Measurements from ENCODE around the gene ACOXL. TPM values are rescaled to one million over a fixed set of nuclear protein-coding genes. Genes with fewer than 3 reads are reported as not detected.
A peak's percentile ranks its signal among the peaks of the same experiment; 100 is the strongest.

ACOXL gene
- total and polyA plus RNA-seq, 8 donors = 4.7 to 30.3 (median 8.3) TPM

DNA sequence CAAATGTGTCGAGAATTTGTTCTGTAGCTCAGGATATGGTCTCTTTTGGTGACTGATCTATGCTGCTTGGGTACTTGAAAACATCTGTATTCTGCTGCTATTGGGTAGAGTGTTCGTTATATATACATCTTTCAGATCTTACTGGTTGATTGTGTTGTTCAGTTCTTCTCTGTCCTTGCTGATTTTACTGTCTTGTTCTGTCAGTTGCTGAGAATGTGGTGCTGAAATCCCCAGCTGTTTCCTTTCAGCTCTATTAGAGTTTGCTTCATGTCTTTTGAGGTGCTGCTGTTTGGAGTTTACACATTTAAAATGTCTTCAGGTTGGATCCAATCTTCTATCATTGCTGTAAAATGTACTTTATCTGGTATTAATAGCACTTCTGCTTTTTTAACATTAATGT, 401.2 kb downstream of the ACOXL start:
- no peak for TF ChIP-seq CTCF (IDR thresholded peaks at IDR 0.05)
- H3K9me3 ChIP-seq = no peaks in the 10 kb centered on the region
- no peak overlapping the region for H3K27ac ChIP-seq
- no peak overlapping the region for H3K4me3 ChIP-seq
- intact Hi-C loops (cut with DNase I) = no loop called here
- H3K4me1 ChIP-seq = no peaks in the 10 kb centered on the region
- ATAC-seq (no peak), DNase-seq (no peak)
- no peaks in the 10 kb centered on the region for H3K27me3 ChIP-seq
- peaks cover 0 to 1% of the 10 kb centered on the region in 2 donors for H3K36me3 ChIP-seq

GRCh38 chr2:111134055-111134454, 401.7 kb downstream of the ACOXL start:
- no peak for DNase-seq
- Histone ChIP-seq H3K27me3 (no peaks in the 10 kb centered on the region), H3K4me3 (no peak overlapping the region), H3K36me3 (peaks cover 0 to 6% of the 10 kb centered on the region in 2 donors), H3K9me3 (no peaks in the 10 kb centered on the region), H3K27ac (no peak overlapping the region), H3K4me1 (no peaks in the 10 kb centered on the region)
- no peak for ATAC-seq
- peak in 1 of 2 donors; percentile 15 for TF ChIP-seq CTCF (IDR thresholded peaks at IDR 0.05)
- intact Hi-C loops (cut with DNase I) = no loop called here

GRCh38 chr2:111135237-111135909, 403.0 kb downstream of the ACOXL start:
- Histone ChIP-seq H3K36me3 (peaks cover 0 to 7% of the 10 kb centered on the region in 2 donors), H3K4me3 (no peak overlapping the region), H3K27ac (no peak overlapping the region), H3K4me1 (no peaks in the 10 kb centered on the region), H3K9me3 (no peaks in the 10 kb centered on the region), H3K27me3 (no peaks in the 10 kb centered on the region)
- intact Hi-C loops (cut with DNase I) = no loop called here
- TF ChIP-seq CTCF (IDR thresholded peaks at IDR 0.05) = peak in 1 of 2 donors; percentile 7
- ATAC-seq = no peak
- no peak for DNase-seq

DNA sequence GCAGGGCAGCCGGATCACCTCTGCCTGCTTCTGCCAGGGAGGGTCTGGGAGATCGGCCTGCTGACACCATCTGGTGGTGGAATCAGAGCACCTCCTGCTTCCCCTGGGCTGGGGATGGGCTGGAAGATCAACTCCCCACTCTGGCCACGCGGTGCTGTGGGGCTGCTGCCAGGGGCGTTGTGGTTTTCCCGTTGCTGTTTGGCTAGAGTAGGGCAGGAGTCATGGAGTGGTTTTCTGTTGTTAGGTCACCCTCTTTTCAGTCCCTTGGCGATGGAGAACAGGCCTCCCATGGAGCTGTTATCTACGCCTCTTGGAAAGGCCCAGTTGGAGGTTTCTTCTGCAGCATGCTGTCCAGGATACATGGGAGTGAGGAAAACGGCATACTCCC, 403.5 kb downstream of the ACOXL start:
- H3K36me3 ChIP-seq = peaks cover 0 to 7% of the 10 kb centered on the region in 2 donors
- no peak overlapping the region for H3K4me3 ChIP-seq
- DNase-seq = peak in 1 of 4 donors; percentile 50
- H3K9me3 ChIP-seq = no peaks in the 10 kb centered on the region
- no peak for TF ChIP-seq CTCF (IDR thresholded peaks at IDR 0.05)
- ATAC-seq = peak; percentile 68
- H3K27me3 ChIP-seq = no peaks in the 10 kb centered on the region
- no peak overlapping the region for H3K27ac ChIP-seq
- intact Hi-C loops (cut with DNase I) = no loop called here
- no peaks in the 10 kb centered on the region for H3K4me1 ChIP-seq

DNA sequence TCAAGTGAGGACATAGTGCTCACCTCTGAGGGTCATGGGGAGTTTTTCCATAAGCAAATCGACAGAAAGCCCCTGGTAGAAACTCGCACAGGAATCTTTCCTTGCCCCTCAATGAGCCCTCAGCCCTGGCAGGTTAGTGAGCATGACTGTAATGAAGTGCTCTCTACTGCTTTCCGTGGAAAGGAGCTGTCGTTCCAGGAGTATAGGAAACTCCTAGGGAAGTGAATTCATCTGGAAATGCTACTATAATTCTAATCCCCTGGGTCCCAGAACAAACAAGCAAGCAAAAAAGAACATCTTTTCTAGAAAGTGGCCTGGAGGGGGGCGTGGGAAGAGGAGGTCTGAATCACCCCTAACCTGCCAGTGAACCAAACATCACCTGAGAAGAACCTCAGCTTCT, 406.5 kb downstream of the ACOXL start:
- DNase-seq = no peak
- Histone ChIP-seq H3K36me3 (peaks cover 0 to 16% of the 10 kb centered on the region in 2 donors), H3K9me3 (no peaks in the 10 kb centered on the region), H3K4me3 (no peak overlapping the region), H3K27me3 (no peaks in the 10 kb centered on the region), H3K4me1 (no peaks in the 10 kb centered on the region), H3K27ac (no peak overlapping the region)
- no peak for TF ChIP-seq CTCF (IDR thresholded peaks at IDR 0.05)
- intact Hi-C loops (cut with DNase I) = no loop called here
- no peak for ATAC-seq

Measured in left lung (tissue), 10 donors.